ENCODE data around the gene PLEK2.

DNA sequence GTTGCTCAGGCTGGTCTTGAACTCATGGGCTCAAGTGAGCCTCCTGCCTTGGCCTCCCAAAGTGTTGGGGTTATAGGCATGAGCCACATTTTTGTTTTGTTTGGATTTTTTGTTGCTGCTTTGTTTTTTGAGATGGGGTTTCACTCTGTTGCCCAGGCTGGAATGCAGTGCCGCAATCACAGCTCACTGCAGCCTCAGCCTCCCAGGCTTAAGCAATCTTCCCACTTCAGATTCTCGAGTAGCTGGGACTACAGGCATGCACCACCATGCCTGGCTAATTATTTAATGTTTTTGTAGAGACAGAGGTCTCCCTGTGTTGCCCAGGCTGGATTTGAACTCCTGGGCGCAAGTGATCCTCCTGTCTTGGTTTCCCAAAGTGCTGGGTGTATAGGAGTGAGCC is 5.7 kb upstream of the PLEK2 start:
- TF ChIP-seq, protein P1, sequence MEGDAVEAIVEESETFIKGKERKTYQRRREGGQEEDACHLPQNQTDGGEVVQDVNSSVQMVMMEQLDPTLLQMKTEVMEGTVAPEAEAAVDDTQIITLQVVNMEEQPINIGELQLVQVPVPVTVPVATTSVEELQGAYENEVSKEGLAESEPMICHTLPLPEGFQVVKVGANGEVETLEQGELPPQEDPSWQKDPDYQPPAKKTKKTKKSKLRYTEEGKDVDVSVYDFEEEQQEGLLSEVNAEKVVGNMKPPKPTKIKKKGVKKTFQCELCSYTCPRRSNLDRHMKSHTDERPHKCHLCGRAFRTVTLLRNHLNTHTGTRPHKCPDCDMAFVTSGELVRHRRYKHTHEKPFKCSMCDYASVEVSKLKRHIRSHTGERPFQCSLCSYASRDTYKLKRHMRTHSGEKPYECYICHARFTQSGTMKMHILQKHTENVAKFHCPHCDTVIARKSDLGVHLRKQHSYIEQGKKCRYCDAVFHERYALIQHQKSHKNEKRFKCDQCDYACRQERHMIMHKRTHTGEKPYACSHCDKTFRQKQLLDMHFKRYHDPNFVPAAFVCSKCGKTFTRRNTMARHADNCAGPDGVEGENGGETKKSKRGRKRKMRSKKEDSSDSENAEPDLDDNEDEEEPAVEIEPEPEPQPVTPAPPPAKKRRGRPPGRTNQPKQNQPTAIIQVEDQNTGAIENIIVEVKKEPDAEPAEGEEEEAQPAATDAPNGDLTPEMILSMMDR (conservative IDR thresholded peaks at IDR 0.05 in 1 of 2, IDR thresholded peaks at IDR 0.05 in 1 of 2; ENCODE audit: extremely low read depth in 1 of 2, insufficient read depth in 1 of 2, low read depth in 1 of 2, low read length in 2 of 2): no peak
- TF ChIP-seq EZH2 (IDR thresholded peaks at IDR 0.05; ENCODE audit: borderline replicate concordance, low read length): no peak

All from mammary epithelial cell (primary cell).